ENCODE measurements around the gene HTR2B.

- TF ChIP-seq, protein P1, sequence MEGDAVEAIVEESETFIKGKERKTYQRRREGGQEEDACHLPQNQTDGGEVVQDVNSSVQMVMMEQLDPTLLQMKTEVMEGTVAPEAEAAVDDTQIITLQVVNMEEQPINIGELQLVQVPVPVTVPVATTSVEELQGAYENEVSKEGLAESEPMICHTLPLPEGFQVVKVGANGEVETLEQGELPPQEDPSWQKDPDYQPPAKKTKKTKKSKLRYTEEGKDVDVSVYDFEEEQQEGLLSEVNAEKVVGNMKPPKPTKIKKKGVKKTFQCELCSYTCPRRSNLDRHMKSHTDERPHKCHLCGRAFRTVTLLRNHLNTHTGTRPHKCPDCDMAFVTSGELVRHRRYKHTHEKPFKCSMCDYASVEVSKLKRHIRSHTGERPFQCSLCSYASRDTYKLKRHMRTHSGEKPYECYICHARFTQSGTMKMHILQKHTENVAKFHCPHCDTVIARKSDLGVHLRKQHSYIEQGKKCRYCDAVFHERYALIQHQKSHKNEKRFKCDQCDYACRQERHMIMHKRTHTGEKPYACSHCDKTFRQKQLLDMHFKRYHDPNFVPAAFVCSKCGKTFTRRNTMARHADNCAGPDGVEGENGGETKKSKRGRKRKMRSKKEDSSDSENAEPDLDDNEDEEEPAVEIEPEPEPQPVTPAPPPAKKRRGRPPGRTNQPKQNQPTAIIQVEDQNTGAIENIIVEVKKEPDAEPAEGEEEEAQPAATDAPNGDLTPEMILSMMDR (conservative IDR thresholded peaks at IDR 0.05 in 1 of 2, IDR thresholded peaks at IDR 0.05 in 1 of 2; ENCODE audit: low read depth in 1 of 2, low read length in 2 of 2) = no peak
- TF ChIP-seq EZH2 (IDR thresholded peaks at IDR 0.05; ENCODE audit: low read length, missing control alignments) = no peak
Measured at GRCh38 chr2:231132129-231132528, 7.3 kb upstream of the HTR2B start.

Measured in fibroblast of lung (primary cell).